Activated T-cell treated with anti-CD3 and anti-CD28 coated beads, Interleukin-2, amount 50 U/mL, for 1 hour (primary cell): ENCODE results near the gene LRIT1.

ENCODE experiments used
- DNase-seq: peaks from one replicate; pipeline ENCODE4 v3.0.0-alpha.2; 2020

The LRIT1 gene

GRCh38 chr10:84191106-84191505 lies 50.2 kb downstream of the LRIT1 start:
- peak; percentile 22 for DNase-seq

GRCh38 chr10:84190621-84191020 lies 50.7 kb downstream of the LRIT1 start:
- no peak for DNase-seq

DNA sequence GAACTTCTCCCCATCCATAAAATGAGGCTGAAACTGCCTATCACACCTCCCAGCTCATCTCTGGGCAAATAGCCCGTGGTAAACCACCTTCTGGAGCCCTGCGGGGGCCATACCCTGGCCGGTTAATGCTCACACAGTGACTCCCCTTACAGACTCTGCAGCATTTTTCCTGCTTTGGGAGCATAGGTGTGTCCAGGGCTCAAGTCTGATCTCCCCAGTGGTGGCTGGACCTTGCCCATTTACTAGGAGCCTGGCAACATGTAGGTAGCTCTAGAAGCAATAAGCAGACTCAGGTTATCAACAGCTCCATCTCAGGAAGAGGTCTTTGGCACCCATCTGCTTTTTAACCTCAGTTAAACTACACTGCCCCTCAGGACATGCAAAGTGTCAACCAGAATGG lies 52.5 kb downstream of the LRIT1 start:
- no peak for DNase-seq

GRCh38 chr10:84185526-84186175 lies 55.7 kb downstream of the LRIT1 start:
- no peak for DNase-seq

- no peak for DNase-seq
Observed at GRCh38 chr10:84184517-84184916, 56.8 kb downstream of the LRIT1 start.

DNA sequence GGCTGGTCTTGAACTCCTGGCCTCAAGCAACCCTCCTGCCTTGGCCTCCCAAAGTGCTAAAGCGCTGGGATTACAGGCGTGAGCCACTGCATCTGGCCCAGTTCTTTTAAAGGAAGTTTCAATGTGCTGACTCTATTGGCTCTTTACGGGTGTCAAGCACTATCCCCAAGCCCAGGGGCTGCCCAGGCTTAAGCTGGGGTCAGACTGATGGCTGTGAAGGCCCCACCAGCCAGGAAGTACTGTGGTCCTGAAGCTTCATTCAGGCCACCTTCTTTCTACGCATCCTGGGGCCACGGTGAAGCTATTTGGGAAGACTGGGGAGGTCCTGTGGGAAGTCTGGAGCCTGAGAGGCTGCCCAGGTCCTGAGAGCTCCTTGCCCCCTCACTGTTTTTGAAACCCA lies 59.7 kb downstream of the LRIT1 start:
- no peak for DNase-seq
